B cell (primary cell): ENCODE results near the gene FYCO1. TPM values are rescaled to one million over a fixed set of nuclear protein-coding genes. Genes with fewer than 3 reads are reported as not detected.

Experiments used
- ATAC-seq: fragments of 200-7000 bp; cut with Tn5 transposase; one replicate; pipeline ENCODE4 v1.10.0; 2021; ENCODE audit warnings: low read depth, mild to moderate bottlenecking, moderate number of reproducible peaks, moderate library complexity
- CTCF ChIA-PET: fragments of 350-600 bp; sonication (Branson Sonifier 250); formaldehyde crosslinking; loops from one replicate; lab custom pipeline; 2021; ENCODE audit warnings: antibody characterized with exemption, inconsistent platforms; lab: Charles Lee
- POLR2A ChIA-PET: fragments of 350-600 bp; sonication (Branson Sonifier 250); formaldehyde crosslinking; loops from one replicate; lab custom pipeline; 2021; ENCODE audit warnings: antibody characterized with exemption; lab: Charles Lee
- DNase-seq: peaks from one replicate; pipeline ENCODE4 v3.0.0; 2013
- H2AFZ ChIP-seq: 2 replicates; pipeline ENCODE4 v1.6.1; 2012; ENCODE audit warnings: mild to moderate bottlenecking, low read depth, low read length; ENCODE audit not compliant: insufficient read depth, poor library complexity, severe bottlenecking
- H3K27ac ChIP-seq, 2 donors: 1 replicate in 1 of 2; 2 replicates in 1 of 2; pipeline ENCODE4 v1.5.1; 2012 to 2013; ENCODE audit warnings: low read length in 2 of 2, mild to moderate bottlenecking in 2 of 2, moderate library complexity in 1 of 2
- H3K27me3 ChIP-seq, 4 experiments: fragments of 200-600 bp in 1 of 4; sonication (generic) in 1 of 4; replicated peaks in 1 of 4; 1 replicate in 2 of 4; 2 replicates in 2 of 4; pipeline versions ENCODE4 v1.6.1 to v1.7.0; 2013 to 2016; ENCODE audit warnings: low read length in 3 of 4, mild to moderate bottlenecking in 2 of 4, mixed read lengths in 1 of 4, moderate library complexity in 1 of 4; ENCODE audit not compliant: insufficient read depth in 4 of 4, control insufficient read depth in 3 of 4; ENCODE audit errors: control extremely low read depth in 1 of 4
- H3K36me3 ChIP-seq, 2 experiments: replicated peaks in 1 of 2; 1 replicate in 1 of 2; 2 replicates in 1 of 2; pipeline versions ENCODE4 v1.6.1 to v1.7.1; 2013; ENCODE audit warnings: low read length in 1 of 2; ENCODE audit not compliant: insufficient read depth in 2 of 2, control insufficient read depth in 1 of 2; ENCODE audit errors: control extremely low read depth in 1 of 2, extremely low read depth in 1 of 2
- H3K4me1 ChIP-seq, 2 donors: fragments of 200-600 bp in 1 of 2; sonication (generic) in 1 of 2; 1 replicate in 1 of 2; 2 replicates in 1 of 2; pipeline versions ENCODE4 v1.5.1 to v1.6.1; 2013 to 2017; ENCODE audit warnings: low read length in 2 of 2; ENCODE audit not compliant: control insufficient read depth in 2 of 2, insufficient read depth in 2 of 2
- H3K4me2 ChIP-seq: replicated peaks from 2 replicates; pipeline ENCODE3; 2012; ENCODE audit warnings: mild to moderate bottlenecking, low read depth, low read length; ENCODE audit not compliant: poor library complexity, severe bottlenecking
- H3K4me3 ChIP-seq, 5 experiments: fragments of 200-600 bp in 1 of 5; sonication (generic) in 1 of 5; 1 replicate in 3 of 5; 2 replicates in 2 of 5; pipeline versions ENCODE4 v1.5.1 to v1.7.0; 2011 to 2016; ENCODE audit warnings: low read length in 4 of 5, mild to moderate bottlenecking in 4 of 5, low read depth in 2 of 5, control low read depth in 1 of 5, moderate library complexity in 1 of 5; ENCODE audit not compliant: insufficient read depth in 1 of 5; ENCODE audit errors: control extremely low read depth in 1 of 5, extremely low read depth in 1 of 5
- H3K79me2 ChIP-seq: fragments of 200-600 bp; sonication (generic); one replicate; pipeline ENCODE4 v1.6.0; 2016; ENCODE audit warnings: low read length; ENCODE audit not compliant: control insufficient read depth, insufficient read depth
- H3K9ac ChIP-seq: fragments of 200-600 bp; sonication (generic); 2 replicates; pipeline ENCODE4 v1.6.1; 2017; ENCODE audit warnings: mild to moderate bottlenecking, low read length, moderate library complexity
- H3K9me3 ChIP-seq, 3 donors: one replicate each; pipeline versions ENCODE4 v1.6.1 to v1.7.1; 2013; ENCODE audit warnings: low read length in 2 of 3; ENCODE audit not compliant: control insufficient read depth in 2 of 3, insufficient read depth in 1 of 3; ENCODE audit errors: control extremely low read depth in 1 of 3
- H4K20me1 ChIP-seq: 2 replicates; pipeline ENCODE4 v1.6.0; 2012; ENCODE audit warnings: mild to moderate bottlenecking, low read length; ENCODE audit not compliant: insufficient read depth, control insufficient read depth, poor library complexity, severe bottlenecking
- H3K27ac Mint-ChIP-seq: one replicate; pipeline ENCODE4 v1.8.0; 2021; ENCODE audit warnings: mixed read lengths
- H3K27me3 Mint-ChIP-seq: one replicate; pipeline ENCODE4 v1.8.0; 2021; ENCODE audit warnings: mixed read lengths
- H3K4me1 Mint-ChIP-seq: one replicate; pipeline ENCODE4 v1.8.0; 2021; ENCODE audit warnings: mixed read lengths
- H3K4me3 Mint-ChIP-seq: one replicate; pipeline ENCODE4 v1.8.0; 2021; ENCODE audit warnings: mixed read lengths
- H3K9me3 Mint-ChIP-seq: one replicate; pipeline ENCODE4 v1.8.0; 2022; ENCODE audit warnings: mixed read lengths; ENCODE audit not compliant: insufficient read depth
- CTCF ChIP-seq: fragments of 200-600 bp; IDR thresholded peaks from one replicate; pipeline ENCODE4 v1.8.0; 2022; ENCODE audit warnings: antibody characterized with exemption, mild to moderate bottlenecking
- EZH2 ChIP-seq: IDR thresholded peaks from 2 replicates; pipeline ENCODE4 v1.6.1; 2012; ENCODE audit warnings: borderline replicate concordance, low read depth, mild to moderate bottlenecking, moderate library complexity, low read length; ENCODE audit not compliant: insufficient read depth, poor library complexity, severe bottlenecking
- WGBS: methylation state at CpG from one replicate; pipeline ENCODE4 v1.1.5; 2013; ENCODE audit warnings: missing lambda C conversion rate; ENCODE audit not compliant: insufficient coverage; 5-methylcytosine and 5-hydroxymethylcytosine counted together
- intact Hi-C: fragments of 100-400 bp; cut with micrococcal nuclease; formaldehyde crosslinking; loops from one replicate; pipeline ENCODE4 v1.10.0; 2022
- polyA plus RNA-seq: library from polyadenylated mRNA; depleted of rRNA; stranded (reverse); fragments of >200 nt; gene quantifications from 2 replicates; pipeline ENCODE4 v1.2.3, GENCODE V29; 2012
- total RNA-seq, 2 donors: library from RNA; stranded (reverse); fragments of 120-200 nt in 1 of 2; gene quantifications; 1 replicate in 1 of 2; 2 replicates in 1 of 2; pipeline versions ENCODE4 v1.2.3 to v1.2.4, GENCODE V29; 2013 to 2022

The FYCO1 gene
- total and polyA plus RNA-seq, 2 donors (not counting 1 experiment from before 2014, with no cell fraction given), result 5.4 to 16.7 TPM

GRCh38 chr3:46017720-46018119, 22.1 kb upstream of the FYCO1 start:
- POLR2A ChIA-PET, result no interaction called here
- H2AFZ ChIP-seq, result no peak overlapping the region
- TF ChIP-seq EZH2, result no peak
- no peak for TF ChIP-seq CTCF
- CTCF ChIA-PET, result no interaction called here
- no peaks in the 10 kb centered on the region for H3K36me3 ChIP-seq
- H3K9me3 Mint-ChIP-seq, result no peaks in the 10 kb centered on the region
- no peak overlapping the region for H3K4me3 ChIP-seq
- no peaks in the 10 kb centered on the region for H3K79me2 ChIP-seq
- WGBS, result 100% methylated on average over 1 of the region's 2 CpGs
- no peak overlapping the region for H3K27ac Mint-ChIP-seq
- H3K27me3 Mint-ChIP-seq, result peaks cover 14% of the 10 kb centered on the region
- H3K27ac ChIP-seq, result no peak overlapping the region
- intact Hi-C loops, result no loop called here
- H4K20me1 ChIP-seq, result no peaks in the 10 kb centered on the region
- H3K4me2 ChIP-seq, result no peak overlapping the region
- H3K4me3 Mint-ChIP-seq, result no peak overlapping the region
- no peaks in the 10 kb centered on the region for H3K4me1 ChIP-seq
- DNase-seq, result no peak
- no peaks in the 10 kb centered on the region for H3K4me1 Mint-ChIP-seq
- ATAC-seq, result no peak
- H3K9me3 ChIP-seq, result no peaks in the 10 kb centered on the region
- no peak overlapping the region for H3K9ac ChIP-seq
- peaks cover 0 to 7% (median 0%) of the 10 kb centered on the region in 4 experiments for H3K27me3 ChIP-seq

DNA sequence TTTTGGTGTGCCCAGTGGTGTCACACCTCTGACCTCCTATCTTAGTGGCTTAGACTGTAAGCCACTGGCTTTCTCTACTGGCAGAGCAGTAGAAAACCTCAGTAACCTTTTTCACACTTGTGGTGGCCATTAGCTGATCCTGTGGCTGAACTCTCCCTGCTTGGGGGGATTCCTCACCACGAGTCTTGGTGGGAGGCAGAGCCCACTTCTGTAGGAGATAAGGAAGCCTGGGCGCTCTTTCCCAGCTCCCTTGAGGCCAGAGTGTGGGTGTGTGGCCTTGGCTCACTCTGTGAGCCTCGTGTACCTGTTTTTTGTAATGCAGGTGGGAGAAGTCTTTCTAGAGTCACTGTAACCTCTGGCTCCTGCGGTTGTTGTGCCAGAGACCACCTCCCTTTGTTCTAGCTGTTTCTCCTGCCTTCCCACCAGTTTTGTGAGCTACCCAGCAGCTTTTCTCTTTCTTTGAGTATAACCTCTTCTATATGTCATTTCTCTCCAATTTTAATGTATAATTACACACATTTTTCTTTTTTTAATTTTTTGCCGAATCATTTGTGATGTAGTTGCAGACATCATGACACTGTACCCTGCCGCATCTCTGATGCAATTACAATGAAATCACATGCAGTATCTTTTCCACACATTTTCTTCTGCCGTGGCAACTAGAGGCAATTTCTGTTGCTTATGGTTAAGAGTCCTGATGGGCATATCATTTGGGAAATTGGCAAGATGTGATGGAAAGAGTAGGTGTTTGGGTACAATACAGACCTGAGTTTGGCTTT, 17.9 kb upstream of the FYCO1 start:
- peaks cover 3% of the 10 kb centered on the region for H3K27me3 Mint-ChIP-seq

More for the DNA sequence above, 17.9 kb upstream of the FYCO1 start:
- no peak overlapping the region for H3K4me3 Mint-ChIP-seq
- DNase-seq (no peak), ATAC-seq (no peak)
- H4K20me1 ChIP-seq, result no peaks in the 10 kb centered on the region
- POLR2A ChIA-PET, result no interaction called here
- H2AFZ ChIP-seq, result no peak overlapping the region
- H3K4me3 ChIP-seq, result no peak overlapping the region
- H3K4me1 Mint-ChIP-seq, result no peaks in the 10 kb centered on the region
- TF ChIP-seq EZH2 (no peak), CTCF (no peak)
- intact Hi-C loops, result no loop called here
- H3K27ac Mint-ChIP-seq, result no peak overlapping the region
- H3K9me3 Mint-ChIP-seq, result no peaks in the 10 kb centered on the region
- no peak overlapping the region for H3K27ac ChIP-seq
- H3K4me1 ChIP-seq, result no peaks in the 10 kb centered on the region
- H3K36me3 ChIP-seq, result no peaks in the 10 kb centered on the region
- H3K9me3 ChIP-seq, result no peaks in the 10 kb centered on the region
- CTCF ChIA-PET, result no interaction called here
- no peak overlapping the region for H3K4me2 ChIP-seq
- H3K9ac ChIP-seq, result no peak overlapping the region
- peaks cover 0 to 5% (median 2%) of the 10 kb centered on the region in 4 experiments for H3K27me3 ChIP-seq
- WGBS, result 79% methylated on average over 3 of the region's 7 CpGs
- no peaks in the 10 kb centered on the region for H3K79me2 ChIP-seq
